ENCODE data around the gene PEAK1.
"Not testable (repeated sequence)": the region's sequence is repeated elsewhere in the genome, so short reads cannot be mapped to it uniquely, and the experiment has no call there.

Gene PEAK1

GRCh38 chr15:77406173-77406759, 13.6 kb downstream of the PEAK1 start:
- not testable (repeated sequence) for DNase-seq (ENCODE audit: low read depth in 3 of 3)

GRCh38 chr15:77402740-77403379, 17.0 kb downstream of the PEAK1 start:
- no peak for DNase-seq (ENCODE audit: low read depth in 3 of 3)

GRCh38 chr15:77400258-77400657, 19.6 kb downstream of the PEAK1 start:
- DNase-seq (ENCODE audit: low read depth in 3 of 3), result no peak

GRCh38 chr15:77398927-77399326, 21.0 kb downstream of the PEAK1 start:
- no peak for DNase-seq (ENCODE audit: low read depth in 3 of 3)

- DNase-seq (ENCODE audit: low read depth in 3 of 3), result no peak
Observed at GRCh38 chr15:77396692-77397091, 23.2 kb downstream of the PEAK1 start.

GRCh38 chr15:77395013-77395774, 24.7 kb downstream of the PEAK1 start:
- DNase-seq (ENCODE audit: low read depth in 3 of 3), result no peak

- no peak for DNase-seq (ENCODE audit: low read depth in 3 of 3)
Observed at GRCh38 chr15:77393471-77393840, 26.4 kb downstream of the PEAK1 start.

- no peak for DNase-seq (ENCODE audit: low read depth in 3 of 3)
Observed at GRCh38 chr15:77392762-77393470, 27.0 kb downstream of the PEAK1 start.

- no peak for DNase-seq (ENCODE audit: low read depth in 3 of 3)
Observed at GRCh38 chr15:77391372-77391951, 28.4 kb downstream of the PEAK1 start.

GRCh38 chr15:77387365-77388105, 32.4 kb downstream of the PEAK1 start:
- DNase-seq (ENCODE audit: low read depth in 3 of 3), result no peak

GRCh38 chr15:77386626-77387025, 33.3 kb downstream of the PEAK1 start:
- no peak for DNase-seq (ENCODE audit: low read depth in 3 of 3)

- DNase-seq (ENCODE audit: low read depth in 3 of 3), result no peak
Observed at GRCh38 chr15:77384589-77385359, 35.1 kb downstream of the PEAK1 start.

GRCh38 chr15:77384086-77384485, 35.8 kb downstream of the PEAK1 start:
- DNase-seq (ENCODE audit: low read depth in 3 of 3), result no peak

GRCh38 chr15:77380033-77380432, 39.9 kb downstream of the PEAK1 start:
- DNase-seq (ENCODE audit: low read depth in 3 of 3), result no peak

GRCh38 chr15:77376770-77377169, 43.1 kb downstream of the PEAK1 start:
- DNase-seq (ENCODE audit: low read depth in 3 of 3), result no peak

GRCh38 chr15:77375133-77375532, 44.8 kb downstream of the PEAK1 start:
- no peak for DNase-seq (ENCODE audit: low read depth in 3 of 3)

- no peak for DNase-seq (ENCODE audit: low read depth in 3 of 3)
Observed at GRCh38 chr15:77373441-77373840, 46.5 kb downstream of the PEAK1 start.

GRCh38 chr15:77371850-77372563, 47.9 kb downstream of the PEAK1 start:
- no peak for DNase-seq (ENCODE audit: low read depth in 3 of 3)

- no peak for DNase-seq (ENCODE audit: low read depth in 3 of 3)
Observed at GRCh38 chr15:77370580-77370979, 49.3 kb downstream of the PEAK1 start.

- no peak for DNase-seq (ENCODE audit: low read depth in 3 of 3)
Observed at GRCh38 chr15:77369168-77369567, 50.7 kb downstream of the PEAK1 start.
